Uterus (tissue), 2 donors: ENCODE data around the gene PDS5B.

ENCODE experiments used
- POLR2A ChIP-seq, 2 donors: fragments of 450-650 bp; IDR thresholded peaks; one replicate each; pipeline ENCODE4 v1.6.1; 2016; ENCODE audit warnings: antibody characterized with exemption in 2 of 2, mild to moderate bottlenecking in 1 of 2, moderate library complexity in 1 of 2
- TF ChIP-seq, protein P1 (sequence below), 4 experiments: fragments of 200-600 bp in 2 of 4; fragments of 450-650 bp in 2 of 4; sonication (generic) in 2 of 4; IDR thresholded peaks; one replicate each; pipeline ENCODE4 v1.5.1; 2016 to 2019; ENCODE audit warnings: antibody characterized with exemption in 4 of 4, mild to moderate bottlenecking in 2 of 4, moderate library complexity in 1 of 4

DNA sequence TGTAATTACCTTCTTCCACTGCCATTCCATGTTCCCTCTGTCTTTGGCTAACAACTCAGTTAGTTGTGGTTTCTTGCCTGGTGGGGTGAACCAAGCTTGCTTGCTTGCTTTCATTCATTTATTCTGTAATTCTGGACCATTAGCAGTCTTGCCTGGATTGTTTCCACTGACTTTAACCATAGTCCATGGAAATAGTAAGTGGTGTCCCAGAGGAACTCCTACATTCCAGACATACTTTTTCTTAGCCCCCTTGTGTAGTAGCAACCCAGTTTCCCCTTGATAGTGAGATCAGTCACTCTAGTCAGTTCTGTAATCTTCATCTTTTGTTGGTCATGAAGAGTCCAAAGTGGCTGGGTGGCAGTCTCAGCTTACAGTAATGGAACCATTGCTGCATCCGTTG is 23.2 kb downstream of the PDS5B start:
- TF ChIP-seq POLR2A (IDR thresholded peaks at IDR 0.05): no peak
- TF ChIP-seq, protein P1, sequence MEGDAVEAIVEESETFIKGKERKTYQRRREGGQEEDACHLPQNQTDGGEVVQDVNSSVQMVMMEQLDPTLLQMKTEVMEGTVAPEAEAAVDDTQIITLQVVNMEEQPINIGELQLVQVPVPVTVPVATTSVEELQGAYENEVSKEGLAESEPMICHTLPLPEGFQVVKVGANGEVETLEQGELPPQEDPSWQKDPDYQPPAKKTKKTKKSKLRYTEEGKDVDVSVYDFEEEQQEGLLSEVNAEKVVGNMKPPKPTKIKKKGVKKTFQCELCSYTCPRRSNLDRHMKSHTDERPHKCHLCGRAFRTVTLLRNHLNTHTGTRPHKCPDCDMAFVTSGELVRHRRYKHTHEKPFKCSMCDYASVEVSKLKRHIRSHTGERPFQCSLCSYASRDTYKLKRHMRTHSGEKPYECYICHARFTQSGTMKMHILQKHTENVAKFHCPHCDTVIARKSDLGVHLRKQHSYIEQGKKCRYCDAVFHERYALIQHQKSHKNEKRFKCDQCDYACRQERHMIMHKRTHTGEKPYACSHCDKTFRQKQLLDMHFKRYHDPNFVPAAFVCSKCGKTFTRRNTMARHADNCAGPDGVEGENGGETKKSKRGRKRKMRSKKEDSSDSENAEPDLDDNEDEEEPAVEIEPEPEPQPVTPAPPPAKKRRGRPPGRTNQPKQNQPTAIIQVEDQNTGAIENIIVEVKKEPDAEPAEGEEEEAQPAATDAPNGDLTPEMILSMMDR (IDR thresholded peaks at IDR 0.05): no peak
